Measurements from ENCODE around the gene SLC25A10.

SLC25A10 gene

GRCh38 chr17:81702934-81703746, 8.9 kb upstream of the SLC25A10 start, which contains the start of gene MRPL12:
Gene MRPL12, plus strand, starts transcription at chr17:81703367. Its CDS starts 135 bp downstream, at chr17:81703502.
- 0 out of 2 replicates have a peak, but pooled peaks have one; percentile 22 for TF ChIP-seq USF1 (IDR thresholded peaks at IDR 0.05)
- peak; percentile 92 for TF ChIP-seq MAX (IDR thresholded peaks at IDR 0.05)
- peak; percentile 49 for TF ChIP-seq TEAD4 (IDR thresholded peaks at IDR 0.05)
- no peak for TF ChIP-seq REST (IDR thresholded peaks at IDR 0.05; ENCODE audit: low read depth)
- TF ChIP-seq TAF1 (IDR thresholded peaks at IDR 0.05; ENCODE audit: low read depth) = peak; percentile 92
- no peak for TF ChIP-seq ZBTB7A (IDR thresholded peaks at IDR 0.05; ENCODE audit: low read depth)
- peak; percentile 66 for TF ChIP-seq TCF12 (IDR thresholded peaks at IDR 0.05; ENCODE audit: low read depth)
- TF ChIP-seq EP300 (IDR thresholded peaks at IDR 0.05; ENCODE audit: borderline replicate concordance) = no peak; the same call in 1 of the 2 replicates
- peak; percentile 64 for TF ChIP-seq YY1 (IDR thresholded peaks at IDR 0.05; ENCODE audit: low read depth)
- no peak for TF ChIP-seq EGR1 (IDR thresholded peaks at IDR 0.05)
- no peak for TF ChIP-seq RAD21 (IDR thresholded peaks at IDR 0.05; ENCODE audit: low read depth)
- TF ChIP-seq CREB1 (IDR thresholded peaks at IDR 0.05; ENCODE audit: low read depth) = peak; percentile 76
- no peak for TF ChIP-seq NFIC (IDR thresholded peaks at IDR 0.05)
- TF ChIP-seq CEBPB (IDR thresholded peaks at IDR 0.05) = no peak
- no peak for TF ChIP-seq FOXM1 (IDR thresholded peaks at IDR 0.05; ENCODE audit: borderline replicate concordance, low read depth)

- TF ChIP-seq MAX (IDR thresholded peaks at IDR 0.05) = no peak
Measured at GRCh38 chr17:81703747-81704654, 8.1 kb upstream of the SLC25A10 start.

GRCh38 chr17:81705518-81706231, 6.4 kb upstream of the SLC25A10 start:
- no peak for TF ChIP-seq YY1 (IDR thresholded peaks at IDR 0.05; ENCODE audit: low read depth)
- no peak for TF ChIP-seq MAX (IDR thresholded peaks at IDR 0.05)
- no peak for TF ChIP-seq EP300 (IDR thresholded peaks at IDR 0.05; ENCODE audit: borderline replicate concordance)
- no peak for TF ChIP-seq REST (IDR thresholded peaks at IDR 0.05; ENCODE audit: low read depth)
- TF ChIP-seq ZBTB7A (IDR thresholded peaks at IDR 0.05; ENCODE audit: low read depth) = no peak
- no peak for TF ChIP-seq USF1 (IDR thresholded peaks at IDR 0.05)
- no peak for TF ChIP-seq TEAD4 (IDR thresholded peaks at IDR 0.05)
- no peak for TF ChIP-seq TAF1 (IDR thresholded peaks at IDR 0.05; ENCODE audit: low read depth)
- TF ChIP-seq FOXM1 (IDR thresholded peaks at IDR 0.05; ENCODE audit: borderline replicate concordance, low read depth) = no peak
- TF ChIP-seq CEBPB (IDR thresholded peaks at IDR 0.05) = no peak
- TF ChIP-seq TCF12 (IDR thresholded peaks at IDR 0.05; ENCODE audit: low read depth) = no peak
- no peak for TF ChIP-seq EGR1 (IDR thresholded peaks at IDR 0.05)
- no peak for TF ChIP-seq CREB1 (IDR thresholded peaks at IDR 0.05; ENCODE audit: low read depth)

GRCh38 chr17:81706232-81706611, 5.9 kb upstream of the SLC25A10 start:
- TF ChIP-seq TAF1 (IDR thresholded peaks at IDR 0.05; ENCODE audit: low read depth) (no peak), EGR1 (IDR thresholded peaks at IDR 0.05) (no peak), CEBPB (IDR thresholded peaks at IDR 0.05) (no peak), YY1 (IDR thresholded peaks at IDR 0.05; ENCODE audit: low read depth) (no peak), TCF12 (IDR thresholded peaks at IDR 0.05; ENCODE audit: low read depth) (no peak), TEAD4 (IDR thresholded peaks at IDR 0.05) (no peak), FOXM1 (IDR thresholded peaks at IDR 0.05; ENCODE audit: borderline replicate concordance, low read depth) (no peak), NFIC (IDR thresholded peaks at IDR 0.05) (no peak), USF1 (IDR thresholded peaks at IDR 0.05) (no peak), MAX (IDR thresholded peaks at IDR 0.05) (no peak), CREB1 (IDR thresholded peaks at IDR 0.05; ENCODE audit: low read depth) (no peak), RAD21 (IDR thresholded peaks at IDR 0.05; ENCODE audit: low read depth) (no peak), ZBTB7A (IDR thresholded peaks at IDR 0.05; ENCODE audit: low read depth) (no peak), EP300 (IDR thresholded peaks at IDR 0.05; ENCODE audit: borderline replicate concordance) (no peak), REST (IDR thresholded peaks at IDR 0.05; ENCODE audit: low read depth) (no peak)

All from Ishikawa (cell line).